NT2/D1 (cell line): Measurements from ENCODE around the gene NF1.

Experiments used
- SUZ12 ChIP-seq: IDR thresholded peaks from 2 replicates; pipeline ENCODE4 v1.6.1; 2011; ENCODE audit not compliant: insufficient read length, insufficient read depth; ENCODE audit errors: extremely low read depth
- YY1 ChIP-seq: IDR thresholded peaks from 2 replicates; pipeline ENCODE4 v1.6.1; 2011; ENCODE audit not compliant: insufficient read length, insufficient read depth
- ZNF274 ChIP-seq: IDR thresholded peaks from 2 replicates; pipeline ENCODE4 v1.6.1; 2011; ENCODE audit warnings: mild to moderate bottlenecking, low read depth, low read length

GRCh38 chr17:31058976-31059375, 35.8 kb upstream of the NF1 start:
- TF ChIP-seq ZNF274: no peak
- no peak for TF ChIP-seq SUZ12
- TF ChIP-seq YY1: no peak
